ENCODE measurements around the gene SPTBN4.

SPTBN4 gene

DNA sequence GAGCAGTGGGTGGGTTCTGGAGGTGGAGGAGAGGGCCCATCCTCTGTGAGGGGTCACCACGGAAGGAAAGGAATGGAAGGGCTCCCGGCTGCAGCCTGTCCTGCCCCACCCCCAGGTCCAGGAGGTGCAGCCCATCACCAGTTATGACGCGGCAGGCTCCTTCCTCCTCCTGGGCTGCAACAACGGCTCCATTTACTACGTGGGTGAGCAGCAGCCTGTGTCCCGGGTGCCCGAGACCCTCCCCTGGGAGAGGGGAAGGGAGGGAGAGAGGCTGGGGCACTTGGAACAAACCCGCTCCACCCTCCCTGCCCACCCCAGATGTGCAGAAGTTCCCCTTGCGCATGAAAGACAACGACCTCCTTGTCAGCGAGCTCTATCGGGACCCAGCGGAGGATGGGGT lies 116.5 kb downstream of the SPTBN4 start:
- H3K79me2 ChIP-seq (ENCODE audit: insufficient read depth, low read length), result no peaks in the 10 kb centered on the region; the same call in 1 of the 2 replicates
- no peaks in the 10 kb centered on the region for H3K9me2 ChIP-seq (replicated peaks; ENCODE audit: insufficient read depth, low read length)
- no peak overlapping the region for H3K4me2 ChIP-seq (ENCODE audit: low read depth, low read length, poor library complexity, severe bottlenecking)
- H3K27ac ChIP-seq (ENCODE audit: low read depth, low read length), result no peak overlapping the region
- no peaks in the 10 kb centered on the region for H3K9me3 ChIP-seq (ENCODE audit: insufficient read depth, low read length)
- no peak overlapping the region for H3K4me3 ChIP-seq (ENCODE audit: insufficient read depth, low read length, poor library complexity, severe bottlenecking)
- no peaks in the 10 kb centered on the region for H4K20me1 ChIP-seq (ENCODE audit: low read depth, low read length)
- H2AFZ ChIP-seq (ENCODE audit: low read depth, low read length, severe bottlenecking), result no peak overlapping the region
- H3K36me3 ChIP-seq (ENCODE audit: low read length), result no peaks in the 10 kb centered on the region
- no peaks in the 10 kb centered on the region for H3F3A ChIP-seq (ENCODE audit: insufficient read depth)
- no peaks in the 10 kb centered on the region for H3K27me3 ChIP-seq (ENCODE audit: low read length)
- TF ChIP-seq EZH2phosphoT487 (conservative IDR thresholded peaks at IDR 0.05; ENCODE audit: low read length), result no peak
- TF ChIP-seq, protein P1, sequence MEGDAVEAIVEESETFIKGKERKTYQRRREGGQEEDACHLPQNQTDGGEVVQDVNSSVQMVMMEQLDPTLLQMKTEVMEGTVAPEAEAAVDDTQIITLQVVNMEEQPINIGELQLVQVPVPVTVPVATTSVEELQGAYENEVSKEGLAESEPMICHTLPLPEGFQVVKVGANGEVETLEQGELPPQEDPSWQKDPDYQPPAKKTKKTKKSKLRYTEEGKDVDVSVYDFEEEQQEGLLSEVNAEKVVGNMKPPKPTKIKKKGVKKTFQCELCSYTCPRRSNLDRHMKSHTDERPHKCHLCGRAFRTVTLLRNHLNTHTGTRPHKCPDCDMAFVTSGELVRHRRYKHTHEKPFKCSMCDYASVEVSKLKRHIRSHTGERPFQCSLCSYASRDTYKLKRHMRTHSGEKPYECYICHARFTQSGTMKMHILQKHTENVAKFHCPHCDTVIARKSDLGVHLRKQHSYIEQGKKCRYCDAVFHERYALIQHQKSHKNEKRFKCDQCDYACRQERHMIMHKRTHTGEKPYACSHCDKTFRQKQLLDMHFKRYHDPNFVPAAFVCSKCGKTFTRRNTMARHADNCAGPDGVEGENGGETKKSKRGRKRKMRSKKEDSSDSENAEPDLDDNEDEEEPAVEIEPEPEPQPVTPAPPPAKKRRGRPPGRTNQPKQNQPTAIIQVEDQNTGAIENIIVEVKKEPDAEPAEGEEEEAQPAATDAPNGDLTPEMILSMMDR (IDR thresholded peaks at IDR 0.05; ENCODE audit: insufficient read depth, low read length, poor library complexity, severe bottlenecking), result no peak
- no peak overlapping the region for H3K9ac ChIP-seq (ENCODE audit: low read length)

DNA sequence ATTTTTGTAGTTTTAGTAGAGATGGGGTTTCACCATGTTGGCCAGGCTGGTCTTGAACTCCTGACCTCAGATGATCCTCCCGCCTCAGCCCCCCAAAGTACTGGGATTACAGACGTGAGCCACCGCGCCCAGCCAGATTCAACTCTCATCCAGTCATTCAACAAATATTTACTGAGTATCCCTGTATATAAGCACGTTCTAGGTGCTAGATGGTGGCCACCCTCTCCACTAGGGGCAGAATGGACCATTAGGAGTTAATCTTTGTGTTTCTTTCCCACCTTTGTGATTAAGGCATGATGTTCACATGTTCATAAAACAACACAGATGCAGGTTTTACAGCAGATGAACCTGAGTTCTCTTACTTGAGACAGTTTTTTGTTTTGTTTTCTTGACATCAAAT lies 117.2 kb downstream of the SPTBN4 start:
- no peaks in the 10 kb centered on the region for H4K20me1 ChIP-seq (ENCODE audit: low read depth, low read length)
- H3K4me2 ChIP-seq (ENCODE audit: low read depth, low read length, poor library complexity, severe bottlenecking), result no peak overlapping the region
- no peak overlapping the region for H2AFZ ChIP-seq (ENCODE audit: low read depth, low read length, severe bottlenecking)
- no peaks in the 10 kb centered on the region for H3K9me2 ChIP-seq (replicated peaks; ENCODE audit: insufficient read depth, low read length)
- H3F3A ChIP-seq (ENCODE audit: insufficient read depth), result no peaks in the 10 kb centered on the region
- no peak overlapping the region for H3K9ac ChIP-seq (ENCODE audit: low read length)
- no peaks in the 10 kb centered on the region for H3K27me3 ChIP-seq (ENCODE audit: low read length)
- H3K27ac ChIP-seq (ENCODE audit: low read depth, low read length), result no peak overlapping the region
- no peaks in the 10 kb centered on the region for H3K79me2 ChIP-seq (ENCODE audit: insufficient read depth, low read length)
- no peaks in the 10 kb centered on the region for H3K36me3 ChIP-seq (ENCODE audit: low read length)
- TF ChIP-seq EZH2phosphoT487 (conservative IDR thresholded peaks at IDR 0.05; ENCODE audit: low read length), result no peak
- TF ChIP-seq, protein P1 (IDR thresholded peaks at IDR 0.05; ENCODE audit: insufficient read depth, low read length, poor library complexity, severe bottlenecking), result no peak
- no peaks in the 10 kb centered on the region for H3K9me3 ChIP-seq (ENCODE audit: insufficient read depth, low read length)
- H3K4me3 ChIP-seq (ENCODE audit: insufficient read depth, low read length, poor library complexity, severe bottlenecking), result no peak overlapping the region

DNA sequence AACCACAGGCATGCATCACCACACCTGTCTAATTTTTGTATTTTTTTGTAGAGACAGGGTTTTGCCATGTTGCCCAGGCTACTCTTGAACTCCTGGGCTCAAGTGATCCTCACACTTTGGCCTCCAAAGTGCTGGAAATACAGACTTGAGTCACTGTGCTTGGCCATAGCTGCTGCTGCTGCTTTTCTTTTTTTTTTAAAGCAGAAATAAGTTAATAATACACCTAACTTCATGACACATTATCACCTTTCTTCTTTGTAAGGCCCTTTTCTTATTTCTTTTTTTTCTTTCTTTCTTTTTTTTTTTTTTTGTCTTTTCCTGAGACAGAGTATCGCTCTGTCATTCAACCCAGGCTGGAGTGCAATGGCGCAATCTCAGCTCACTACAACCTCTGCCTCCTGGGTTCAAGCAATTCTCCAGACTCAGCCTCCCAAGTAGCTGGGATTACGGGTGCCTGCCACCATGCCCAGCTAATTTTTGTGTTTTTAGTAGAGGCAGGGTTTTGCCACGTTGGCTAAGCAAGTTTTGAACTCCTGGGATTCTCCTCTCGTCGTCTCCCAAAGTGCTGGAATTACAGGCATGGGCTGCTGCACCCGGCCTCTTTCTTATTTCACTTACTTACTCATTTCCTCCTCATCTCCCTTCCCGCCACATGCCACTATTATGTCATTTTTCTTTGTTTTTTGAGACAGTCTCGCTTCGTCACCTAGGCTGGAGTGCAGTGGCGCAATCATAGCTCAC lies 118.6 kb downstream of the SPTBN4 start:
- no peak overlapping the region for H3K4me2 ChIP-seq (ENCODE audit: low read depth, low read length, poor library complexity, severe bottlenecking)
- no peaks in the 10 kb centered on the region for H3K79me2 ChIP-seq (ENCODE audit: insufficient read depth, low read length)
- no peak overlapping the region for H3K4me3 ChIP-seq (ENCODE audit: insufficient read depth, low read length, poor library complexity, severe bottlenecking)
- no peaks in the 10 kb centered on the region for H4K20me1 ChIP-seq (ENCODE audit: low read depth, low read length)
- no peaks in the 10 kb centered on the region for H3K27me3 ChIP-seq (ENCODE audit: low read length)
- H2AFZ ChIP-seq (ENCODE audit: low read depth, low read length, severe bottlenecking), result no peak overlapping the region
- H3K9ac ChIP-seq (ENCODE audit: low read length), result no peak overlapping the region
- no peaks in the 10 kb centered on the region for H3K9me2 ChIP-seq (replicated peaks; ENCODE audit: insufficient read depth, low read length)
- no peaks in the 10 kb centered on the region for H3K9me3 ChIP-seq (ENCODE audit: insufficient read depth, low read length)
- H3K27ac ChIP-seq (ENCODE audit: low read depth, low read length), result no peak overlapping the region
- no peak for TF ChIP-seq EZH2phosphoT487 (conservative IDR thresholded peaks at IDR 0.05; ENCODE audit: low read length)
- TF ChIP-seq, protein P1 (IDR thresholded peaks at IDR 0.05; ENCODE audit: insufficient read depth, low read length, poor library complexity, severe bottlenecking), result no peak
- H3K36me3 ChIP-seq (ENCODE audit: low read length), result no peaks in the 10 kb centered on the region
- no peaks in the 10 kb centered on the region for H3F3A ChIP-seq (ENCODE audit: insufficient read depth)

All from SU-DHL-6 (cell line).